CD4-positive, CD25-positive, alpha-beta regulatory T cell (primary cell): ENCODE data around the gene EVPLL. TPM values are rescaled to one million over a fixed set of nuclear protein-coding genes. Genes with fewer than 3 reads are reported as not detected.

Source experiments
- polyA plus RNA-seq, 4 donors: library from polyadenylated mRNA; unstranded; fragments of 300-500 nt; fragmentation: Illumina TruSeq; gene quantifications; one replicate each; pipeline ENCODE4 v1.2.3, GENCODE V29; 2021
- total RNA-seq: library from RNA; stranded (reverse); gene quantifications from one replicate; pipeline ENCODE4 v1.2.3, GENCODE V29; 2022

EVPLL gene
- total and polyA plus RNA-seq, 5 donors from 2014 or later: 0.25 TPM; not detected in 4

Other genes starting within 250 kb of the EVPLL start
- gene ALKBH5, start 193.9 kb upstream of the EVPLL start, total RNA-seq: 118 TPM
- gene ALKBH5, start 193.9 kb upstream of the EVPLL start, polyA plus RNA-seq: 100 to 1,000 TPM; 102 to 123 (median 115) TPM
- 16.6 TPM for gene LLGL1, start 152.1 kb upstream of the EVPLL start, total RNA-seq
- gene LLGL1, start 152.1 kb upstream of the EVPLL start, polyA plus RNA-seq: 1 to 10 TPM; 1.0 to 2.2 (median 1.6) TPM
- gene FLII, start 119.0 kb upstream of the EVPLL start, total RNA-seq: 344 TPM
- 100 to 1,000 TPM; 123 to 154 (median 127) TPM for gene FLII, start 119.0 kb upstream of the EVPLL start, polyA plus RNA-seq
- gene MIEF2, start 117.1 kb upstream of the EVPLL start, total RNA-seq: 12.1 TPM
- 10 to 100 TPM; 11.7 to 19.9 (median 15.2) TPM for gene MIEF2, start 117.1 kb upstream of the EVPLL start, polyA plus RNA-seq
- gene TOP3A, start 62.8 kb upstream of the EVPLL start, total RNA-seq: 50.4 TPM
- 10 to 100 TPM; 17.0 to 19.7 (median 18.4) TPM for gene TOP3A, start 62.8 kb upstream of the EVPLL start, polyA plus RNA-seq
- gene SMCR8, start 62.5 kb upstream of the EVPLL start, total RNA-seq: 48.3 TPM
- gene SMCR8, start 62.5 kb upstream of the EVPLL start, polyA plus RNA-seq: 1 to 10 TPM; 3.5 to 6.3 (median 5.2) TPM
- gene SHMT1, start 14.2 kb upstream of the EVPLL start, total RNA-seq: 19.0 TPM
- gene SHMT1, start 14.2 kb upstream of the EVPLL start, polyA plus RNA-seq: 10 to 100 TPM; 31.5 to 44.7 (median 35.9) TPM
- gene LGALS9C, start 99.0 kb downstream of the EVPLL start, total RNA-seq: not detected
- 1 to 10 TPM in 1 of 4 donors, under 1 TPM in 1, not detected in 2; 0.45 to 1.3 TPM for gene LGALS9C, start 99.0 kb downstream of the EVPLL start, polyA plus RNA-seq